IPS-NIHi7 (cell line): ENCODE data around the gene GCNT2.
"Not testable (repeated sequence)": the region's sequence is repeated elsewhere in the genome, so short reads cannot be mapped to it uniquely, and the experiment has no call there.

ENCODE experiments used
- DNase-seq: peaks from one replicate; pipeline ENCODE4 v3.0.0; 2012; ENCODE audit warnings: mixed read lengths; ENCODE audit errors: extremely low spot score

GCNT2 gene

DNA sequence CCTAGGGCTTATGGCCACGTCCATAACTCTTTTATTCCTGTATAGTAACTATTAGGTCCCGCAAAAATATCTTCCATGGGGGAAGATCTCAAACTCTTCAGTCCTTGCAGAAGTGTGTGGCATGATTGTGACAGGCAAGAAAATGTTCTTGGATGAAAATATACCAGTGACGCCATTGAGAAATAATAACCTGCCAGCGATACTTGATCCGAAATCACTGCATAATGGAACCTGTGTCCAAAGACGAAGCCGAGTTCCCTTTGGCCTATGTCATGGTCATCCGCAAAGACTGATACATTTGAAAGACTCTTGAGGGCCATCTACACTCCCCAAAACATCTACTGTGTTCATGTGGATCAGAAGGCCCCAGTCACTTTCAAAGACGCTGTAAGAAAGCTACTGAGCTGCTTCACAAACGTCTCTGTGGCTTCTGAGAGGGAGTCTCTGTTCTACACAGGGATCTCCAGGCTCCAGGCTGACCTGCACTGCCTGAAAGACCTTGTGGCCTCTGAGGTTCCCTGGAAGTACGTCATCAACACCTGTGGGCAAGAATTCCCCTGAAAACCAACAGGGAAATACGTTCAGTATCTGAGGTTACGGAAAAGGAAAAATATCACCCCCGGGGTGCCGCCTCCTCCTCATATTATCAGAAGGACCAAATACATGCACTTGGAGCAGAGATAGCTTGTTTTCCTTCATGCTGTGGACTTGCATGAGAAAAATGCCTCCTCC, 6.9 kb upstream of the GCNT2 start:
- DNase-seq = no peak

DNA sequence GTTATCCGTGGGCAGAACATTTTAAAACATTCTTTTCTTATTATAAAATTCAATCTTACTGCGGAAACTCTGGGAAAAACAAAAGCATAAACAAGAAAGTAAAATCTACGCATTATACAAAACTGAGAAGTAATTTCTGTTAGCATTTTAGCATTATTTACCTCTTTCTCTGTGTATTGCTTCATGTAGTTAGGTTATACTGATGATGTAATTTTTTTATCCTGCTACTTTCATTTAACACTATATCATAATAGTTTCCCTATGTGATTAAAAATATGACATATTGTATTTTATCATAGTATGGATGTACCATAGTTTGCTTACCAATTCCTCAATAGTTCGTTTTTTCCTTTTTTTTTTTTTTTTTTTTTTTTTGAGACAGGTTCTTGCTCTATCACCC, 4.2 kb upstream of the GCNT2 start:
- DNase-seq = no peak

DNA sequence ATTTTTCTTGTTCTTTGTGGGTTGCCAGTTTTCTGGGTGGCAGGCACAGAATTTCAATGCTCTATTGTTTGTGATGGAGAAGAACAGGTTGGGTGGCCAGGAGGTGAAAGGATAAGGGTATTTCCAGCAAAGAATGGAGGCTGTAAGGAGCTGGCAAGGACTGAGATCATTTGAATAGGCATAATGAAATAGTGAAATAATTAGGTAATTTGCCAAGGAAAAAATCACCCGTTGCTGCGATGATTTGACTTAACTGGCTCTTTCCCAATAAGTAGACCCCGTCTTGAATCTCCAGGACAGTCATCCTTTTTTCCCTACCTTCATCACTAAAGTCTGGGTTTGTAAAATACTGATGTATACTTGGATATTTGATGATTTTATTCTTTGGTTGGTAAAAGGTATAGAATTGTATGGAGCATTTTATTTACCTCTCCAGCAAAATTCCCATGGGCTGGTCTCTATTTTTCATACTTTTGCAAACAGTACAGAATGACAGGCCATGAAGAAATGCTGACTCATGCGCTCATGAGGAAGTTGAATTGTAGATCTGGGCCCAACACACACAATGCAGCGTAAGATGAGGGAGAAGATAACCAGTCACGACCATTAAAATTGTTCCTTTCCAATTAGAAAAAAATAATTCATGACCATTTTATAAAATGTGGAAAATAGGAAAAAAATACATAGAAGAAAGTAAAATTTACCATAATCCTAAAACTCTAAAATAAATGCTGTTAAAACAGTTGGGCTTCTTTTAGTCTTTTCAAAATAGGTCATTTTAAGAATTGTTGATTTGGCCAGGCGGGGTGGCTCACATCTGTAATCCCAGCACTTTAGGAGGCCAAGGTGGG, 2.4 kb upstream of the GCNT2 start:
- DNase-seq = no peak

DNA sequence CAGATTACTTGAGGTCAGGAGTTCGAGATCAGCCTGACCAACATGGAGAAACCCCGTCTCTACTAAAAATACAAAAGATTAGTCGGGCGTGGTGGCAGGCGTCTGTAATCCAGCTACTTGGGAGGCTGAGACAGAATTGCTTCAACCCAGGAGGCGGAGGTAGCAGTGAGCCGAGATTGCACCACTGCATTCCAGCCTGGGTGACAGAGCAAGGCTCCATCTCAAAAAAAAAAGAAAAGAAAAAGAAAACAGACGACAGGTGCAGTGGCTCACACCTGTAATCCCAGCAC, 1.8 kb upstream of the GCNT2 start:
- DNase-seq = not testable (repeated sequence)

DNA sequence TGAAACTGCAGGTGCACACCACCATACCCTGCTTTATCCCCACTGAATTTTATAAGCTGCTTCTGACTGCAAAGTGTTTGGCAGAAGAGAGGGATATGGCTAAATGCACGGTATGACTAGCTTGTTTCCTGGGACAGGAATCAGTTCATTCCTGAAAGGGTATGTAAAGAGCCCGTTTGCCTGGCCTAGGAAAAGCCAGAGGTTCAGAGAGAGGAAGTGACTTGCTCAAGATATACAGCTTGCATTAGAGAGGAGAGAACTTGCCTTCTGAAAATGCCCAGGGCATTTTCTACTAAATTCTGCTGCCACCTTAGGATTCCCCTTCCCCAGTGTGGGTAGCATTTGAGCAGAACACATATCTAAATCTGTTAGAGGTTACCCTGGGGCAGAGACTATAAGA, 683 bp upstream of the GCNT2 start:
- DNase-seq = no peak

DNA sequence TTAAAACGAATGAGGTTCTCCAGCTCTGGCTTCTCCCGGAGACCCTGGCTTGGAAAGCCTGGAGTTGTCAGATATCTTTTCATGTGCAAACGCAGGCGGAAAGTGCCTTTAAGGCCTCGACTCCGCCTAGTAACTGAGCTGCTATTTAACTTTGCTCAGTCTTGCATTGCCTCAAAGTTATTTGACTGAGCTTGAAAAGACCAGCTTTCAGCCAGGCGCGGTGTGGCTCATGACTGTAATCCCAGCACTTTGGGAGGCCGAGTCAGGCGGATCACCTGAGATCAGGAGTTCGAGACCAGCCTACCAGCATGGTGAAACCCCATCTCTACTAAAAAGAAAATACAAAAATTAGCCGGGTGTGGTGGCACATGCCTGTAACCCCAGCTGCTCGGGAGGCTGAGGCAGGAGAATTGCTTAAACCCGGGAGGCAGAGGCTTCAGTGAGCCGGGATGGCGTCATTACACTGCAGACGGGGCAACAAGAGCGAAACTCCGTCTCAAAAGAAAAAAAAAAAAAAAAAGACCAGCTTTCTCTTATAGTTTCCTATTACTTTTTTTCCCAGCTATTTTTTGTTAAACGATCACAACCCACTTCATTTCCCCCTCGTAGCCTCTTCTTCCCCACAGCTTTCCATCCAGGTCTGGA, 1.9 kb downstream of the GCNT2 start:
- peak; percentile 49 for DNase-seq

DNA sequence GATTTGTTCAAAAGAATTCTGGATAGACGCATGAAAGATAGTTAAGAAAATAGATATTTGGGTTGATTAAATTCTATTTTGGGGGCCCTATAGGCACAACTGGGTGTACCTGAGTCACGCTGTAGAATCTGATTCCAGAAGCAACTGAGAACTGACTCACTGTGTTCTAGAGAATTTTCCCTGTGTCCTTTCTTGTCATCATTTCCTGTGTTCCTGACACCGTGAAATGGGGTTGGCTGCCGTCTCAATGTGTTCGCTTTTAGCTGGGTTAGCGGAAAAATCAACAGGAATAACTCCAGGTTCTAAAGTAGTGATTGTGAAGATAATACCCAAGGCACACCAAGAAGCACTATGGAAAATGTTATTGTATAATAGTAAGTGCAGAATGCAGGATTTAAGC, 5.0 kb downstream of the GCNT2 start:
- DNase-seq = no peak

DNA sequence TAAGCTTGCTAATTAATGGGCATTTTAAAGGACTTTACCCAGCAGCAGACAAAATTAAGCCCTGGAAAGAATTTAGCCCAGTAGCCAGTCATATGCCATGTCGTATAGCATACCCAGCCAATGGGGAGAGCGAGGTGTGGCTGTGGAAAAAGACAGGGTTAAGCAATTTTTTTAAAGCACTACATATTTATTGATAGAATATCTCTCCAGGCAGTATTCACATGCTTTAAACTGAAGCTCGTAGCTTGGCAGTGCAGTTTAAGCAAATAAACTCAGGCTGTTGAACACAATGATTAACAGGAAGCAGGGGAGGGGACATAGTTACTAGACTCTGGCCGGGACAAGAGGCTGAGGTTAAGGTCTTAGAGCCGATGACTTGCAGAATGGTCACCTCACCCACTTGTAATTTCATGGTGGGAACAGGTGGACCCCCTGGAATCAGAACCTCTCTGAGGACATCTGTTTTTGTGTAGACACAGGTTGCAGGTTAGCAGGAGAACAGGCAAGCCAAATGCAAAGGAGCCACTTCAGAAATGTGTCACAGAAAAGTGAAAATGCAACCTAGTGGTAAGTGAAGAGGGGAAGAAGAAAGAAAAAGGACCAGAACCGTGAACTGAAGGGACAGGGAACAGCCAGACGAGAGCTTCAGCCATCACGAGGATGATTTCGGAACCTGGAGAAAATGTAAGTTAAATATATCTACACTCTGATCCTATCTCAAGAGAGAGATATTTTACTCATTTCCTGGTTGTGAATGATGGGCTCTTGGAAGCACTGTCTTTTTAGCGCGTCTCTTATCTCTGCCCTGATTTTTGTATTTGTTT, 7.2 kb downstream of the GCNT2 start:
- no peak for DNase-seq

DNA sequence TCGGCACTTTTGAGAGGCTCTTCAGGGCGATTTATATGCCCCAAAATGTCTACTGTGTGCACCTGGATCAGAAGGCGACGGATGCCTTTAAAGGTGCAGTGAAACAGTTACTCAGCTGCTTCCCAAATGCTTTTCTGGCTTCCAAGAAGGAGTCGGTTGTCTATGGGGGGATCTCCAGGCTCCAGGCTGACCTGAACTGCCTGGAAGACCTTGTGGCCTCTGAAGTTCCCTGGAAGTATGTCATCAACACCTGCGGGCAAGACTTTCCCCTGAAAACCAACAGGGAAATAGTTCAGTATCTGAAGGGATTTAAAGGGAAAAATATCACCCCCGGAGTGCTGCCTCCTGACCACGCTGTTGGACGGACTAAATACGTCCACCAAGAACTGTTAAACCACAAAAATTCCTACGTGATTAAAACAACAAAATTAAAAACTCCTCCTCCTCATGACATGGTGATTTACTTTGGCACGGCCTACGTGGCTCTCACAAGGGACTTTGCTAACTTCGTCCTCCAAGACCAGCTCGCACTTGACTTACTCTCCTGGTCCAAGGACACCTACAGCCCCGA, 8.2 kb downstream of the GCNT2 start:
- no peak for DNase-seq

DNA sequence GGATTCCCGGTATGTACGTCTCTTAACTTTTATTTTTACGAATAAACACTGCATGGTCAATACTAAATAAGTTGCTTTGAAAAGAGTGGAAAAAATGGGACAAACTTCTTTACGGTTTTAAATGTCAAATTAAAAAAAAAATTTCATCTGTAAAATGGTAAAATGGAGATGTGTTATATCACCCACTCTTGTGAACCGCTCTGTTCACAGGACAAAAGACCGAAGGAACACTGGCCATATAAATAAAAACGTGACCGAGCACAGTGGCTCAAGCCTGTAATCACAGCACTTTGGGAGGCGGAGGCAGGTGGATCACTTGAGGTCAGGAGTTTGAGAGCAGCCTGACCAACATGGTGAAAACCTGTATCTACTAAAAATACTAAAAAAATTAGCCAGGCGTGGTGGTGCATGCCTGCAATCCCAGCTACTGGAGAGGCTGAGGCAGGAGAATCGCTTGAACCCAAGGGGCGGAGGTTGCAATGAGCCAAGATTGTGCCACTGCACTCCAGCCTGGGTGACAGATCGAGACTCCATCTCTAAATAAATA, 8.8 kb downstream of the GCNT2 start:
- not testable (repeated sequence) for DNase-seq

DNA sequence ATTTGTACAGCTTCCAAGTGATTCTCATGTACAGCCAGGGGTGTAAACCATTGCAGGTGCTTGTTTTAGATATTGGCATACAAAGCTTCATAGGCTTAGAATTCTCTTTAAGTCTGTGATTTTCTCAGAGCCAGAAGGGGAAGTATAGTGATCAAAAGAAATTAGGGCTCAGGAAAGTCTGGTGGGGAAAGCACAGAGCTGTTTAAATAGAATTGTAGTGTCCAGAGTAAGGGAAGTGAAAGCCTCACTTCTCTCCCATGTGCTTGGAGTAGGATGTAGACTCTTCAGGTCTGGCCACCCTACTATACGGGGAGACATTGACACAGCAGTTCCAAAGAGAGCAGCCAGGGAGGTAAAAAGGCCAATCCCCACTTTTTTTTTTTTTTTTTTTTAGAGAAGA, 10.4 kb downstream of the GCNT2 start:
- no peak for DNase-seq

DNA sequence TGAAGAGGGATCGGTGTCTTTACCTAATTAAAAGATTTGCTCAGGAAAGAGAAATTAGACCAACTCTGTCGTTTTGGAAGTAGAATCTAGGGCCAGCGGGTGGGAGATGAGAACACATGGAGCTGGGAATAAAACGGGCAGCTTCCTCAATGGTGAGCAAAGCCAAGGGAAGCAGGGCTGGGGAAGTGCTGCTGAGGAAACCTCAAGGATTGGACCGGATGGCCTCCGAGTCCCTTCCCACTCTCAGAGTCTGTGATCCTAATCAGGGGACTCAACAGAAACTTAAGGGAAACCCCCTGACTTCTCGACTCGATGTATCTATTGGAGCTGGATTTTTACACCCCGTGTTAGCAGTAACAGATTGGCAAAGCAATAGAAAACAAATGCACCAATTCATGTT, 10.8 kb downstream of the GCNT2 start:
- DNase-seq = no peak

DNA sequence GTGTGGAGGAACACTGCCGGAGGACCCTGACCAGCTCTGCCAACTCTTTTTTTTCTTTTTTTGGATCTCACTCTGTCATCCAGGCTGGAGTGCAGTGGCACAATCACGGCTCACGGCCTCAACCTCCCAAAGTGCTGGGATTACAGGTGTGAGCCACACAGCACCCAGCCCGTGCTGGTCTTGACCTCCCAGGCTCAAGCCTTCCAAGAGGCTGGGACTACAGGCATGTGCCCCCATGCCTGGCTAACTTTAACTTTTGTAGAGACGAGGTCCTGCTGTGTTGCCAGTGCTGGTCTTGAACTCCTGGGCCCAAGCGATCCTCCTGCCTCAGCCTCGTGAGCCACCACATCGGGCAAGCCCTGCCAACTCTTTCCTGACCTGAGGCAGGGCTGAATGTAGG, 11.2 kb downstream of the GCNT2 start:
- no peak for DNase-seq

DNA sequence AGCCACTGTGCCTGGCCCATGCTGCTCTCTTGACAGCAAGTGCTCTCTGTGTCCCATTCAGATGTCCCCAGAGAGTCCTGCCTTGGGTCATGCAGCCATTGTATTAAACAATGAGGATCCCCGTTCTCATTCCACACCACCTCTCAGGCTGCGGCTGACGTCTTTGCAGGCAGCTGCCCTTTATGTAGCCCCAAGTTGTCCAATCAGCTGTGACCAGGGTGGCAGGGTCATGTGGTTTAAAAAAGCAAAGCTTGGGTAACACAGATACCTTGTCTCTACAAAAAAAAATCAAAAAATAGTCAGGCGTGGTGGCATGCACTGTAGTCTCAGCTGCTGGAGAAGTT, 13.2 kb downstream of the GCNT2 start:
- no peak for DNase-seq

DNA sequence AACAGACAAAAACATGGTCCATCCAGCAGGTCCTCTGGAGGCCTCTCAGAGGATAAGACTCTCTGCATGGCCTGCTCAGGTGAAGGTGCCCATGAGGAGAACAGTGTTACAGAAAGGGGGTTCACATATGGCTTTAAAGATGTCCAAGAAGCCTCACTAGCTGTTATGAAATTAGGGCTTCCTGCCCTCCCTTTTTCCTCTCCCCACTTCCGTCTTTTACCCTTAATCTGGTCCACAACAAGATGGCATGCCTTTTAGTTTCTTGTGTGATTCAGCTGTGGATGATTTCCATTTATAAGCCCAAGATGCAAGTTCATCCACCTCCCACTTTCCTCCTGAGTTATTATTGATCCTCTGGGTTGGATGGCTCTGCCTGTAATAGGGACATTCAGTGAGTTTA, 14.0 kb downstream of the GCNT2 start:
- DNase-seq = no peak

DNA sequence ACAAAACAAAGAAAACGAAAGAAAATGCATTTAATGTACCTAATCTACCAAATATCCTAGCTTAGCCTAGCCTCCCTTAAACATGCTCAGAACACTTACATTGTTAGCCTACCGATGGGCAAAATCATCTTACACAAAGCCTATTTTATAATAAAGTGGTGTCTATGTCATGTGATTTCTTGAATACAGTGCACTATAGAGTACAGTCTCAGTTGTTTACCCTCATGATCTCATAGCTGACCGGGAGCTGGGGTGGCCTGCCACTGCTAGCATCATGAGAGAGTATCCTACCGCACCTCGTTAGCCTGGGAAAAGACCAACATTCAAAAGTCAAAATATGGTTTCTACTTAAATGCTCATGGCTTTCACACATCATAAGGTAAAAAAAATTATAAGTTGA, 16.6 kb downstream of the GCNT2 start:
- no peak for DNase-seq

DNA sequence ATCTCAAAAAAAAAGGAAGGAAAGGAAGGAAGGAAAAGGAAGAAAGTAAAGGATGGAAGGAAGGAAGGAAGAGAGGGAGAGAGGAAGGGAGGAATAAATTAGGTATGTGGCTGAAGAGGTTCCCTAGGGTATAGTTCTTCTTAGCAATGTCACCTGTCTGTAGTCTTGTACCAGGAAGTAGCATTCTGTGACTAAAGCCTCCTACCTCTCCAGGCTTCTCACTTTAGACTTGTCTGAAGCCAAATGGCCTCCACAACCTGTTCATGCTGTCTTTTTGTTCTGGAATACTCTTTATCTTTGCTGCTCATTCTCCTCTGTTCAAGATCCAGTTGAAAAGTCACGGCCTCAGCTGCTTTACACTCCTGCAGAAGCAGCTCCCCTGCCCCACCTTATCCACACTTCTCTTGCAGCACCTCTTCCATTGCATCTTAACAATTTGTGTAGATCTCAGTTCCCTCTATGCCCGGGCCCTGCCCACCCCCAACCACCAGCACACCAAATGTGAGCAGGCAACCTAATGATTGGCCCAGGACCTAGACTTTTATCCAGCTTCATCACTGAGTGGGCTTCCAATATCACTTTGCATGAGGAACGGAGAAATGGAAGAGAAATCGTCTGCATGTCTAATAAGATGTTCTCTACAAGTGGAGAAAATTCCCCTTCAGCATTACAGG, 19.1 kb downstream of the GCNT2 start:
- no peak for DNase-seq

DNA sequence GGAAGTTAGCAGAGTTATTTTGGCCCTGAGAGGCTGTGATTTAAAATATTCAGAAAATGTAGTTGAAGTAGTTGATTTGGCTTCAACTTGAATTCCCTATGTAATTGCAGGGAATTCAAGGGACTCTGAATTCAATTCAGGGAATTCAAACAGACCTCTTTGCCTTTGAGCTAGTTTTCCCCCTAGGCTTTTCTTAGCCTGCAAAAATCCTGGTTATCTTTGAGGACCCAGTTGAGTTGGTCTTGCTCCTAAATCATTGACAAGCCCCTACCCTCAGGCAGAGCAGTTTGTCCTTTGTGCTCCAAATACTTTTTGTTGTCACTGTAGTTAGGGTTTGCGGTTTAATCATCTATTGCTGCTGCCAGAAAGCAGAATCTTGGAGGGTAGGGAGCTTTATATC, 20.4 kb downstream of the GCNT2 start:
- DNase-seq = no peak

DNA sequence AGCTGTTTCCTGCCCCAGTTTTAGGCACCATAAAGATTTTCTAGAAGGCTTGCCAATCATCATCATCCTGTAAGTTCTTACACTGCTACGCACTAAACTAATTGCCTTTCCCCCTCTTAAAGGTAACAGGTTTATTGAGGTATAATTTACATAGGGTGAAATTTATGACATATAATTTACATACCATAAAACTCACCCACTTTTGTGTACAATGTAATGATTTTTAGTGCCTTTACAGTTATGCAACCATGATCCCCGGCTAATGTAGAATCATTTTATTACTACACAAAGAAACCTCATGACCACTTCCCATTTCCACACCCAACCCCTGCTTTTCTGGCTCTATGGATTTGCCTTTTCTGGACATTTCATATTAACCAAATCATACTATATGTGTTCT, 21.1 kb downstream of the GCNT2 start:
- no peak for DNase-seq

DNA sequence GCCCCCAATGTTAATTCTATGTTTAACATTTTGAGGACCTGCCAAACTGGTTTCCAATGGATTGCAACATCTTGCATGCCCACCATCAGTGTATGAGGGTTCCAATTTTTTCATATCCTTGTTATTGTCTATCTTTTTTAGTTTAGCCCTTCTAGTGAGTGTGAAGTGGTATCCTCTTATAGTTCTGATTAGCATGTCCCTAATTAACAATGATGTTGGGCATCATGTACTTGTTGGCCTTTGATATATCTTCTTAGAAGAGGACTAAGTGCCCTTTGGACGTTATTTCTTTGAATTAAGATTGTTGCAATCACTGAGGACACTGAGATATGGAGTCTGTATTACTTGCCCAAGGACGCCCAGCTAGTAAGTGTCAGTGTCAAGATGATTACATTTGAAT, 22.3 kb downstream of the GCNT2 start:
- DNase-seq = no peak

DNA sequence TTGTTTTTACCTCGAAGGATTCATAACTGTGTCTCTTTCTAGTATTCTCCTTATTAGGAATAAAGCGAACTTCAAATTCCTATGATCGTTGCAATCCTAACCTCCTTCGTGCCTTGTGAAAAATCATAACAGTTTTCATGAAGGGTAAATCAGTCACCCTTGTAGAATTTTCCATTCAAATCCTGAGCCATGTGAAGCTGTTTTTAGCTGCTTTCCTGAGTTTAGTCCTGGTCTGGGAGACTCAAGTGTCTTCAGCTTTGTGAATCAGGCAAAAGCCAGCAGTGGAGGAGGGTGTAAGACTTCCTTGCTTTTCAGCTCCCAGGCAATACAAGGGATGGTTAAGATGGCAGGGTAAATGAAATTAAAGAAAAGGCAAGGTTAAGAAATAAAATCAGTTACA, 24.3 kb downstream of the GCNT2 start:
- no peak for DNase-seq
